Activated naive CD4-positive, alpha-beta T cell treated with anti-CD3 and anti-CD28 coated beads, Interleukin-2, amount 10 ng/mL, durations not matched to agents 7 days and 5 days (primary cell): ENCODE data around the gene DCAF7.

Experiments used
- CTCF ChIA-PET: fragments of 350-600 bp; sonication (Branson Sonifier 250); formaldehyde crosslinking; loops from one replicate; lab custom pipeline; 2021; ENCODE audit warnings: antibody characterized with exemption; lab: Charles Lee
- DNase-seq: peaks from one replicate; pipeline ENCODE4 v3.0.0-alpha.2; 2020
- H3K27ac Mint-ChIP-seq: one replicate; pipeline ENCODE4 v1.8.0; 2021; ENCODE audit warnings: mild to moderate bottlenecking, moderate library complexity, mixed read lengths
- H3K27me3 Mint-ChIP-seq: one replicate; pipeline ENCODE4 v1.8.0; 2021; ENCODE audit warnings: mild to moderate bottlenecking, mixed read lengths
- H3K36me3 Mint-ChIP-seq: one replicate; pipeline ENCODE4 v1.8.0; 2021; ENCODE audit warnings: mixed read lengths
- H3K4me1 Mint-ChIP-seq: one replicate; pipeline ENCODE4 v1.8.0; 2021; ENCODE audit warnings: mixed read lengths
- H3K4me3 Mint-ChIP-seq: one replicate; pipeline ENCODE4 v1.8.0; 2021; ENCODE audit warnings: mild to moderate bottlenecking, moderate library complexity, mixed read lengths
- H3K9me3 Mint-ChIP-seq: one replicate; pipeline ENCODE4 v1.8.0; 2021; ENCODE audit warnings: mixed read lengths

The DCAF7 gene, protein sequence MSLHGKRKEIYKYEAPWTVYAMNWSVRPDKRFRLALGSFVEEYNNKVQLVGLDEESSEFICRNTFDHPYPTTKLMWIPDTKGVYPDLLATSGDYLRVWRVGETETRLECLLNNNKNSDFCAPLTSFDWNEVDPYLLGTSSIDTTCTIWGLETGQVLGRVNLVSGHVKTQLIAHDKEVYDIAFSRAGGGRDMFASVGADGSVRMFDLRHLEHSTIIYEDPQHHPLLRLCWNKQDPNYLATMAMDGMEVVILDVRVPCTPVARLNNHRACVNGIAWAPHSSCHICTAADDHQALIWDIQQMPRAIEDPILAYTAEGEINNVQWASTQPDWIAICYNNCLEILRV

GRCh38 chr17:63549946-63550816, at the start of gene DCAF7:
Gene DCAF7, plus strand, starts transcription at chr17:63550477. Its CDS starts 201 bp downstream, at chr17:63550678.
- DNase-seq: peak; percentile 100
- CTCF ChIA-PET: interaction anchor here (1.1 to 2.7 kb wide), 4 partner anchors 61 to 130 kb away, joined by 3 to 11 read pairs (median 6); no protein-coding TSS in a partner anchor
- peak within 1 kb of the TSS; percentile 97 for H3K27ac Mint-ChIP-seq
- peaks cover 4% of the 10 kb centered on the region for H3K27me3 Mint-ChIP-seq
- peaks cover 30% of the 10 kb centered on the region for H3K36me3 Mint-ChIP-seq
- peaks cover 45% of the 10 kb centered on the region for H3K4me1 Mint-ChIP-seq
- H3K9me3 Mint-ChIP-seq: no peaks in the 10 kb centered on the region
- H3K4me3 Mint-ChIP-seq: peak within 1 kb of the TSS; percentile 95

- CTCF ChIA-PET: no interaction called here
- Mint-ChIP-seq H3K4me3 (no peak overlapping the region), H3K4me1 (no peaks in the 10 kb centered on the region), H3K9me3 (peaks cover 6% of the 10 kb centered on the region), H3K36me3 (no peaks in the 10 kb centered on the region), H3K27ac (no peak overlapping the region), H3K27me3 (peaks cover 33% of the 10 kb centered on the region)
- DNase-seq: no peak
These were observed 49.5 kb upstream of the DCAF7 start for GRCh38 chr17:63500543-63501390.

GRCh38 chr17:63503341-63503705, 47.0 kb upstream of the DCAF7 start:
- Mint-ChIP-seq H3K9me3 (peaks cover 7% of the 10 kb centered on the region), H3K4me3 (no peak overlapping the region), H3K36me3 (no peaks in the 10 kb centered on the region), H3K4me1 (no peaks in the 10 kb centered on the region), H3K27ac (no peak overlapping the region), H3K27me3 (peaks cover 52% of the 10 kb centered on the region)
- no peak for DNase-seq
- CTCF ChIA-PET: interaction anchor here (0.6 kb wide), 1 partner anchor 53 kb away, joined by 3 read pairs; no protein-coding TSS in a partner anchor

- Mint-ChIP-seq H3K27me3 (peaks cover 52% of the 10 kb centered on the region), H3K4me1 (no peaks in the 10 kb centered on the region)
- CTCF ChIA-PET: no interaction called here
These were observed 46.0 kb upstream of the DCAF7 start for GRCh38 chr17:63504261-63504660.

DNA sequence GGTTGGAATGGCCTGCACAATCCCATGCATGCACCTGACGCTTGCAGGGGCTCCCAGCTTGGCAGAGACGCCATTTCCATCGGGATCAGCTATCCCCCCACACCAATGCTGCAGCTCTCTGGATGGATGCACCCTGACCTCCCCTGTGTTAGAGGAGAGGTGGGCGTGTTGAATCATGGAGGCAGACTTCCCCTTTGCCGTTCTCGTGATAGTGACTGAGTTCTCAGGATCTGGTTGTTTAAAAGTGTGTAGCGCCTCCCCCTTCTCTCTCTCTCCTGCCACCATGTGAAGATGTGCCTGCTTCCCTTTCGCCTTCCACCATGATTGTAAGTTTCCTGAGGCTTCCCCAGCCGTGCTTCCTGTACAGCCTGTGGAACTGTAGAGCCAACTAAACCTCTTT, 44.9 kb upstream of the DCAF7 start:
- Mint-ChIP-seq H3K4me1 (no peaks in the 10 kb centered on the region), H3K36me3 (no peaks in the 10 kb centered on the region), H3K27me3 (peaks cover 51% of the 10 kb centered on the region), H3K27ac (no peak overlapping the region), H3K9me3 (peaks cover 7% of the 10 kb centered on the region), H3K4me3 (no peak overlapping the region)
- CTCF ChIA-PET: no interaction called here
- no peak for DNase-seq

More at GRCh38 chr17:63504261-63504660, 46.0 kb upstream of the DCAF7 start:
- H3K36me3 Mint-ChIP-seq: no peaks in the 10 kb centered on the region
- H3K27ac Mint-ChIP-seq: no peak overlapping the region
- peaks cover 7% of the 10 kb centered on the region for H3K9me3 Mint-ChIP-seq
- no peak for DNase-seq
- no peak overlapping the region for H3K4me3 Mint-ChIP-seq

GRCh38 chr17:63506627-63507026, 43.6 kb upstream of the DCAF7 start:
- no peaks in the 10 kb centered on the region for H3K4me1 Mint-ChIP-seq
- no peak for DNase-seq
- no peaks in the 10 kb centered on the region for H3K36me3 Mint-ChIP-seq
- H3K9me3 Mint-ChIP-seq: peaks cover 7% of the 10 kb centered on the region
- peaks cover 39% of the 10 kb centered on the region for H3K27me3 Mint-ChIP-seq
- no peak overlapping the region for H3K4me3 Mint-ChIP-seq
- H3K27ac Mint-ChIP-seq: no peak overlapping the region
- CTCF ChIA-PET: no interaction called here

GRCh38 chr17:63511331-63511730, 38.9 kb upstream of the DCAF7 start:
- Mint-ChIP-seq H3K27me3 (peaks cover 33% of the 10 kb centered on the region), H3K4me1 (no peaks in the 10 kb centered on the region), H3K27ac (no peak overlapping the region), H3K36me3 (no peaks in the 10 kb centered on the region), H3K9me3 (no peaks in the 10 kb centered on the region), H3K4me3 (no peak overlapping the region)
- CTCF ChIA-PET: no interaction called here
- no peak for DNase-seq

GRCh38 chr17:63512388-63512787, 37.9 kb upstream of the DCAF7 start:
- H3K27me3 Mint-ChIP-seq: peaks cover 31% of the 10 kb centered on the region
- no peaks in the 10 kb centered on the region for H3K9me3 Mint-ChIP-seq
- CTCF ChIA-PET: no interaction called here
- no peaks in the 10 kb centered on the region for H3K36me3 Mint-ChIP-seq
- no peaks in the 10 kb centered on the region for H3K4me1 Mint-ChIP-seq
- no peak overlapping the region for H3K4me3 Mint-ChIP-seq
- no peak for DNase-seq
- H3K27ac Mint-ChIP-seq: no peak overlapping the region

DNA sequence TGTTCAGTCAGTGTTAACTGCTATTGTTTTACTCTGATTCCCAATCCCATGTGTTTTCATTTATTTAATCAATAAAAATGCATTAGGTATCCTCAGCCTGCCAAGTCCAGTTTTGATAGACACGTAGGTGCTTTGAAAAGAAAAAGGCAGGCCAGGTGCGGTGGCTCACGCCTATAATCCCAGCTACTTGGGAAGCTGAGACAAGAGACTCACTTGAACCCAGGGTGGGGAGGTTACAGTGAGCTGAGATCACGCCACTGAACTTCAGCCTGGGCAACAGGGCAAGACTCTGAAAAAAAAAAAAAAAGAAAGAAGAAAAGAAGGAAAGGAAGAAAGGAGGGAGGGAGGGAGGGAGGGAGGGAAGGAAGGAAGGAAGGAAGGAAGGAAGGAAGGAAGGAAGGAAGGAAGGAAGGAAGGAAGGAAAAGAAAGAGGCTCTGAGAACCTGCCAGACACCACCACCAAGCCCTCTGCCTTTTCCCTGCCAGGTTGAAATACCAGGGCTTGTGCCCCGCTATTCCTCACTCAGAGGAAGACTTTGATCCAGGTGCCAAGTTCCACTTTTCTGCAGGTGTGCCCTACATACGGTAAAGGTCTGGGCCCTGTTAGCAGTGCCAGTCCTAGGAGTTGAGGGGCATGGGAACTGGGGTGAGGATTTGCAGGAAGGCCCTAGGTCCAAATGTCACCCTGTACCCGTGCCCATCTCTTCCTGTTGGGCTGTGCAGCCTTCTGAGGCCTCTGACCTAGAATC, 37.2 kb upstream of the DCAF7 start:
- H3K27me3 Mint-ChIP-seq: peaks cover 28% of the 10 kb centered on the region
- no peaks in the 10 kb centered on the region for H3K9me3 Mint-ChIP-seq
- H3K36me3 Mint-ChIP-seq: no peaks in the 10 kb centered on the region
- H3K27ac Mint-ChIP-seq: no peak overlapping the region
- H3K4me1 Mint-ChIP-seq: no peaks in the 10 kb centered on the region
- no peak for DNase-seq
- CTCF ChIA-PET: no interaction called here
- no peak overlapping the region for H3K4me3 Mint-ChIP-seq

- CTCF ChIA-PET: interaction anchor here (0.6 kb wide), 1 partner anchor 16 kb away, joined by 3 read pairs; no protein-coding TSS in a partner anchor
- H3K9me3 Mint-ChIP-seq: no peaks in the 10 kb centered on the region
- no peak for DNase-seq
These were observed 35.8 kb upstream of the DCAF7 start for GRCh38 chr17:63514477-63514876.

DNA sequence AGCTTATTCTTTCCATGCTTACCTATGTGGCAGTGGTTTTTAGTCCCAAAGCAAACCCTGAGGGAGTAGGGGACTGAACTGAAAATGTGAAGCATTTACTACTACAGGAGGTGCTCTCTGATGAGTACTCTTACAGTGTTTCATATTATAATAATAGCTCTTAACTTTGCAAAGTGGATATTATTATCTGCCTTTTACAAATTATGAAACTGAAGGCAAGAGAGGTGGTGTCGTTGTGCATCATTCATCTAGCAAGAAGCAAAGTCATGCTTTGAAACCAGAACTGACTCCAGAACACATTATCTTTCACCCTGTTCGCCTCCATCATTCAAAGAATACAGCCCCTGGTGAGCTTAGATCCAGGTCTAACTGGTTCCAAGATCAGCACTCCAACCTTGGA, 35.3 kb upstream of the DCAF7 start:
- no peaks in the 10 kb centered on the region for H3K9me3 Mint-ChIP-seq
- H3K27ac Mint-ChIP-seq: no peak overlapping the region
- H3K4me1 Mint-ChIP-seq: no peaks in the 10 kb centered on the region
- H3K4me3 Mint-ChIP-seq: no peak overlapping the region
- no peaks in the 10 kb centered on the region for H3K36me3 Mint-ChIP-seq
- H3K27me3 Mint-ChIP-seq: peaks cover 41% of the 10 kb centered on the region
- CTCF ChIA-PET: interaction anchor here (0.6 kb wide), 1 partner anchor 16 kb away, joined by 3 read pairs; no protein-coding TSS in a partner anchor
- DNase-seq: no peak

More at GRCh38 chr17:63514477-63514876, 35.8 kb upstream of the DCAF7 start:
- no peak overlapping the region for H3K4me3 Mint-ChIP-seq
- no peaks in the 10 kb centered on the region for H3K36me3 Mint-ChIP-seq
- H3K27ac Mint-ChIP-seq: no peak overlapping the region
- no peaks in the 10 kb centered on the region for H3K4me1 Mint-ChIP-seq
- peaks cover 37% of the 10 kb centered on the region for H3K27me3 Mint-ChIP-seq

GRCh38 chr17:63515426-63515825, 34.9 kb upstream of the DCAF7 start:
- Mint-ChIP-seq H3K4me3 (no peak overlapping the region), H3K27me3 (peaks cover 42% of the 10 kb centered on the region), H3K9me3 (no peaks in the 10 kb centered on the region), H3K4me1 (no peaks in the 10 kb centered on the region), H3K27ac (no peak overlapping the region), H3K36me3 (no peaks in the 10 kb centered on the region)
- no peak for DNase-seq
- CTCF ChIA-PET: no interaction called here
